SK-N-SH treated with all-trans-retinoic acid at 6 μM for 48 hours (cell line): Measurements from ENCODE around the gene MICB.
"Not testable (repeated sequence)": the region's sequence is repeated elsewhere in the genome, so short reads cannot be mapped to it uniquely, and the experiment has no call there.

Experiments used
- ATAC-seq: fragments of 200-7000 bp; cut with Tn5 transposase; 3 replicates; pipeline ENCODE4 v1.9.1; 2020; ENCODE audit warnings: mild to moderate bottlenecking, moderate library complexity
- ARNTL ChIP-seq: fragments of 450-650 bp; formaldehyde crosslinking; IDR thresholded peaks from 2 replicates; pipeline ENCODE4 v1.5.0; 2020; ENCODE audit warnings: low read depth, mild to moderate bottlenecking, moderate library complexity, borderline replicate concordance
- BACH2 ChIP-seq: fragments of 250-450 bp; sonication (Bioruptor Pico); IDR thresholded peaks from 2 replicates; pipeline ENCODE4 v1.9.0; 2021; ENCODE audit warnings: mild to moderate bottlenecking, borderline replicate concordance
- CSDC2 ChIP-seq: fragments of 250-450 bp; sonication (Bioruptor Pico); IDR thresholded peaks from 2 replicates; pipeline ENCODE4 v1.5.0; 2020; ENCODE audit warnings: mild to moderate bottlenecking, moderate library complexity
- ESRRG ChIP-seq: fragments of 250-450 bp; sonication (Bioruptor Pico); IDR thresholded peaks from 2 replicates; pipeline ENCODE4 v1.6.1; 2021; ENCODE audit warnings: mild to moderate bottlenecking
- GLIS3 ChIP-seq: fragments of 250-450 bp; sonication (Bioruptor Pico); IDR thresholded peaks from 2 replicates; pipeline ENCODE4 v1.5.0; 2020; ENCODE audit warnings: mild to moderate bottlenecking, moderate library complexity
- ISL1 ChIP-seq: fragments of 250-450 bp; sonication (Bioruptor Pico); IDR thresholded peaks from 2 replicates; pipeline ENCODE4 v2.1.2; 2022; ENCODE audit warnings: mild to moderate bottlenecking, moderate library complexity
- OSR1 ChIP-seq: fragments of 250-450 bp; sonication (Bioruptor Pico); IDR thresholded peaks from 2 replicates; pipeline ENCODE4 v1.8.0; 2022; ENCODE audit warnings: moderate library complexity, mild to moderate bottlenecking, inconsistent platforms
- PATZ1 ChIP-seq: fragments of 250-450 bp; sonication (Bioruptor Pico); IDR thresholded peaks from 2 replicates; pipeline ENCODE4 v1.8.0; 2020; ENCODE audit warnings: mild to moderate bottlenecking, moderate library complexity, borderline replicate concordance
- POU6F1 ChIP-seq: fragments of 250-450 bp; sonication (Bioruptor Pico); IDR thresholded peaks from 2 replicates; pipeline ENCODE4 v1.8.0; 2021; ENCODE audit warnings: low read depth, mild to moderate bottlenecking, moderate library complexity, borderline replicate concordance
- RARB ChIP-seq: fragments of 250-450 bp; sonication (Bioruptor Pico); IDR thresholded peaks from 2 replicates; pipeline ENCODE4 v1.8.0; 2021; ENCODE audit warnings: mild to moderate bottlenecking, moderate library complexity
- TCF4 ChIP-seq: fragments of 250-450 bp; sonication (Bioruptor Pico); IDR thresholded peaks from 2 replicates; pipeline ENCODE4 v1.8.0; 2021; ENCODE audit warnings: mild to moderate bottlenecking, moderate library complexity, borderline replicate concordance
- TOX ChIP-seq: fragments of 250-450 bp; sonication (Bioruptor Pico); IDR thresholded peaks from 2 replicates; pipeline ENCODE4 v1.8.0; 2021; ENCODE audit warnings: mild to moderate bottlenecking, moderate library complexity, borderline replicate concordance
- TSHZ2 ChIP-seq: fragments of 250-450 bp; sonication (Bioruptor Pico); IDR thresholded peaks from 2 replicates; pipeline ENCODE4 v1.5.0; 2020; ENCODE audit warnings: mild to moderate bottlenecking, moderate library complexity
- ZC3H10 ChIP-seq: fragments of 250-450 bp; sonication (Bioruptor Pico); IDR thresholded peaks from 2 replicates; pipeline ENCODE4 v1.5.1; 2021; ENCODE audit warnings: mild to moderate bottlenecking, moderate library complexity
- ZFP3 ChIP-seq: fragments of 250-450 bp; sonication (Bioruptor Pico); IDR thresholded peaks from 2 replicates; pipeline ENCODE4 v1.5.0; 2020; ENCODE audit warnings: mild to moderate bottlenecking, moderate library complexity
- ZFP30 ChIP-seq: fragments of 450-650 bp; formaldehyde crosslinking; IDR thresholded peaks from 2 replicates; pipeline ENCODE4 v1.5.0; 2022; ENCODE audit warnings: mild to moderate bottlenecking, moderate library complexity
- ZNF8 ChIP-seq: fragments of 450-650 bp; formaldehyde crosslinking; IDR thresholded peaks from 2 replicates; pipeline ENCODE4 v1.5.0; 2020; ENCODE audit warnings: mild to moderate bottlenecking, moderate library complexity
- TF ChIP-seq, protein P1 (sequence below): fragments of 250-450 bp; sonication (Bioruptor Pico); IDR thresholded peaks from 2 replicates; pipeline ENCODE4 v1.5.1; 2021; ENCODE audit warnings: mild to moderate bottlenecking, moderate library complexity
- TF ChIP-seq, protein P2 (sequence below): fragments of 250-450 bp; sonication (Bioruptor Pico); IDR thresholded peaks from 2 replicates; pipeline ENCODE4 v1.5.1; 2020; ENCODE audit warnings: low read depth, mild to moderate bottlenecking, moderate library complexity

MICB gene

GRCh38 chr6:31452859-31453258 lies 45.1 kb upstream of the MICB start:
- no peak for ATAC-seq
- TF ChIP-seq RARB (CRISPR knock-in tag) (no peak), ARNTL (no peak), OSR1 (CRISPR knock-in tag) (no peak), TSHZ2 (CRISPR knock-in tag) (no peak), BACH2 (no peak), ZC3H10 (CRISPR knock-in tag) (no peak), ZFP30 (CRISPR knock-in tag) (no peak), ZNF8 (CRISPR knock-in tag) (no peak), ZFP3 (CRISPR knock-in tag) (no peak), ISL1 (CRISPR knock-in tag) (no peak), GLIS3 (CRISPR knock-in tag) (no peak), POU6F1 (CRISPR knock-in tag) (no peak), TOX (CRISPR knock-in tag) (no peak), PATZ1 (CRISPR knock-in tag) (no peak), CSDC2 (CRISPR knock-in tag) (no peak)
- TF ChIP-seq, protein P1, sequence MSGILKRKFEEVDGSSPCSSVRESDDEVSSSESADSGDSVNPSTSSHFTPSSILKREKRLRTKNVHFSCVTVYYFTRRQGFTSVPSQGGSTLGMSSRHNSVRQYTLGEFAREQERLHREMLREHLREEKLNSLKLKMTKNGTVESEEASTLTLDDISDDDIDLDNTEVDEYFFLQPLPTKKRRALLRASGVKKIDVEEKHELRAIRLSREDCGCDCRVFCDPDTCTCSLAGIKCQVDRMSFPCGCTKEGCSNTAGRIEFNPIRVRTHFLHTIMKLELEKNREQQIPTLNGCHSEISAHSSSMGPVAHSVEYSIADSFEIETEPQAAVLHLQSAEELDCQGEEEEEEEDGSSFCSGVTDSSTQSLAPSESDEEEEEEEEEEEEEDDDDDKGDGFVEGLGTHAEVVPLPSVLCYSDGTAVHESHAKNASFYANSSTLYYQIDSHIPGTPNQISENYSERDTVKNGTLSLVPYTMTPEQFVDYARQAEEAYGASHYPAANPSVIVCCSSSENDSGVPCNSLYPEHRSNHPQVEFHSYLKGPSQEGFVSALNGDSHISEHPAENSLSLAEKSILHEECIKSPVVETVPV (CRISPR knock-in tag) = no peak

DNA sequence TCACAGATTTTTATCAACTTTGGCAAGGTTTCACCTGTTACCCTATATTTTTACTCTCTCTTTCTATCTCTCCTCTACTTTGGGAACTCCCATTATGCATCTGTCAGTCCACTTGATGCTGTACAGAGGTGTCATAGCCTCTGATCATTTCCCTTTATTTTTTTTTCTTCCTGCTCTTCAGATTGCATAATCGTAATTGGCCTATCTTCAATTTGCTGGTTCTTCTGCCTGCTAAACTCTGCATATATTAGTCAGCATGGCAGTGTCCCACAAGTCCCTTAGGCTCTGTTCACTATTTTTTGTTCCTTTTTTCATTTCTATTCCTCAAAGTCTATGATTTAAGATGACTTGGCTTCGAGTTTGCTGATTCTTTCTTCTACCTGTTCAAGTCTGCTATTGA lies 44.7 kb upstream of the MICB start:
- TF ChIP-seq OSR1 (CRISPR knock-in tag) (no peak), ARNTL (no peak), ZNF8 (CRISPR knock-in tag) (no peak), TCF4 (no peak), CSDC2 (CRISPR knock-in tag) (no peak), PATZ1 (CRISPR knock-in tag) (no peak), RARB (CRISPR knock-in tag) (no peak), GLIS3 (CRISPR knock-in tag) (no peak), ESRRG (CRISPR knock-in tag) (no peak), ISL1 (CRISPR knock-in tag) (no peak)
- TF ChIP-seq, protein P2, sequence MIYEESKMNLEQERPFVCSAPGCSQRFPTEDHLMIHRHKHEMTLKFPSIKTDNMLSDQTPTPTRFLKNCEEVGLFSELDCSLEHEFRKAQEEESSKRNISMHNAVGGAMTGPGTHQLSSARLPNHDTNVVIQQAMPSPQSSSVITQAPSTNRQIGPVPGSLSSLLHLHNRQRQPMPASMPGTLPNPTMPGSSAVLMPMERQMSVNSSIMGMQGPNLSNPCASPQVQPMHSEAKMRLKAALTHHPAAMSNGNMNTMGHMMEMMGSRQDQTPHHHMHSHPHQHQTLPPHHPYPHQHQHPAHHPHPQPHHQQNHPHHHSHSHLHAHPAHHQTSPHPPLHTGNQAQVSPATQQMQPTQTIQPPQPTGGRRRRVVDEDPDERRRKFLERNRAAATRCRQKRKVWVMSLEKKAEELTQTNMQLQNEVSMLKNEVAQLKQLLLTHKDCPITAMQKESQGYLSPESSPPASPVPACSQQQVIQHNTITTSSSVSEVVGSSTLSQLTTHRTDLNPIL (CRISPR knock-in tag) = no peak
- no peak for ATAC-seq

- ATAC-seq = not testable (repeated sequence)
Measured at GRCh38 chr6:31459864-31460263, 38.1 kb upstream of the MICB start.
